ENCODE data around the gene DLG3.

DNA sequence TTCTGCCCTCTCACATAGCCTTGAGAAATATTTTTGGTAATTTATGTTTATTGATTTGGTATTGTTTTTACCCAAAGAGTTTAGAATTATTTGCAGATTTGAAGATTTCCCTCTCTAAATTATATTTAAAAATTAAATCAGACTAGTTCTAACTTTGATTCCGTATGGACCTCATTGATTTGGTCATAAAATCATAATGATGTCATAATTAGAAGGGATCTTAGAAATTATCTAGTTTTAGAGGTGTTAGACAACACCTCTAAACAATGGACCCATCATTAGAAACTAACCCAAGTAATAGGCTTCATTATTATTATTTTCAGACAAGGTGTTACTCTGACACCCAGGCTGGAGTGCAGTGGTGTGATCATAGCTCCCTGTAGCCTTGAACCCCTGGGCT lies 24.1 kb downstream of the DLG3 start:
- TF ChIP-seq CTCF (conservative IDR thresholded peaks at IDR 0.05; ENCODE audit: low read length) (no peak), EZH2phosphoT487 (IDR thresholded peaks at IDR 0.05; ENCODE audit: borderline replicate concordance) (no peak)
